ENCODE measurements around the gene RALGPS1. TPM values are rescaled to one million over a fixed set of nuclear protein-coding genes. Genes with fewer than 3 reads are reported as not detected.
"Not testable (repeated sequence)": the region's sequence is repeated elsewhere in the genome, so short reads cannot be mapped to it uniquely, and the experiment has no call there.

The RALGPS1 gene
- total RNA-seq, 1 experiment from 2014 or later, result 2.2 TPM

DNA sequence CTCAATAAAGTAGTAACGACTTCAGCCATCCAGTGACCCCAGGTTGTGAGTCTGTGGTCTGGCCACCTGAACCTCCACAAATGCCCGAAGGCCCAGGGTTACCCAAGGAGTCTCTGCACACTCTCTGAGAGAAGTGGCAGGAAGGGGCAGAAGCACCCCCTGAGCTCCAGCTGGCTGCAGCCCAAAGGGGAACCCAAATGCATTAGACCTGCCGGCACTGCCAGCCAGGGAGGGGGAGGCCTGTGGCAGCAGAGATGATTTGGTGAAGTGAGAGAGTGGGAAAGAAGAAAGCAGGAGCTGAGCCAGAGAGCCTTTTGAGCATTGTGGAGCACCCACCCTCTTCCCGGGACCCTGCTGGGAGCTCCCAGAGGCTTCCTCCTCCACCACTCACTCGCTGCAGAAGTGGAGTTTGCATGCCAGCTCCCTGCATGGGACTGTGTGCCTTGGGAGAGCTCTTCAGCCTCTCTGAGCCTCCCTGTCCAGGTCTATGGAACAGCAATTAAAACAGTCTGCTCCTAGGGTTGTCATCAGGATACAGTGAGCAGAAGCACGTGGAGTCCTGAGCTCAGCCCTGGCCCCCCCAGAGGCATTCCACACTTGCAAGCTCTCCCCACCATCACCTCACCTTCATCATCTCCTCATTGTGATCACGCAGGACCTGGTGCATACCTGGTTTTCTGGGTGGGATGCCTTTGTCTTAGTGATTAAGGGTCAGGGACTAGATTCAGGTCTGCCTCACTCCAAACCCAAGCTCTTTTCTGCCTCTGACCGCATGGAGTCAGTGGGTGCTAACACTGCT is 221.7 kb downstream of the RALGPS1 start:
- no peak for DNase-seq (ENCODE audit: low spot score)

DNA sequence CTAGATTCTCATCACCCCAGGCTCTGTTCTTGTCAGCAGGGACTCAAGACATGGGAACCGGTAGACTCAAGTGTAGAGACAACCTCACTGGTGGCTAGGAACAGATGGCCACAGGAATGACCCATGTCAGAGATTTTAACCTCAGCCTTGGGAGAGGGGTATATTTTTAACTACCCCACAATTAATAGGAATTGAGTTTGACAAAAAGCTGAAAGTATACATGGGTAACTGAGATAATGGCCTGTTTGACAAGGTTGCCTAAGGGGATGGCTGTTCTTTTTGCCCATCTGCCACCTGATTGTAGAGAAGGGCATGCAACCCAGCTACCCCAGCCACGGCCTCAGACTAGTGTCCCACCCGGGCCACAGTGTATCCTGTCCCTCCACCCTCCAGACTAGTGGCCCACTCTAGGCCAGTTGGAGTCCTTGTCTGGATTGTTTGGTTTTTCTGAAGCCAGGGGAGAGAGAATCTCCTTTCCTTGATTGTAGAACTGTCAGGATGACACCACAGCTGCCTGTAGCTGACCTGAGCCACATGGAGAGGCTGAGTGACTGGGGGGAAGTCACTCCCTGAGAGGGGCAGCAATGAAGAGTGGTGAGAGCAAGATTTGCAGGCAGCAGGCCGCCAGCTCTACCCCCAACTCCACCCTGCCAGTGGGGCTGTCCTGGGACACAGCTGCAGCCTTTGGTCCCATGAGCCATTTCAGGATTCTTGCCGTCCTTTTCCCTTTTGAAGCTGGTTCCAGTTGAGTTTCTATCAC is 222.5 kb downstream of the RALGPS1 start:
- DNase-seq (ENCODE audit: low spot score), result no peak

DNA sequence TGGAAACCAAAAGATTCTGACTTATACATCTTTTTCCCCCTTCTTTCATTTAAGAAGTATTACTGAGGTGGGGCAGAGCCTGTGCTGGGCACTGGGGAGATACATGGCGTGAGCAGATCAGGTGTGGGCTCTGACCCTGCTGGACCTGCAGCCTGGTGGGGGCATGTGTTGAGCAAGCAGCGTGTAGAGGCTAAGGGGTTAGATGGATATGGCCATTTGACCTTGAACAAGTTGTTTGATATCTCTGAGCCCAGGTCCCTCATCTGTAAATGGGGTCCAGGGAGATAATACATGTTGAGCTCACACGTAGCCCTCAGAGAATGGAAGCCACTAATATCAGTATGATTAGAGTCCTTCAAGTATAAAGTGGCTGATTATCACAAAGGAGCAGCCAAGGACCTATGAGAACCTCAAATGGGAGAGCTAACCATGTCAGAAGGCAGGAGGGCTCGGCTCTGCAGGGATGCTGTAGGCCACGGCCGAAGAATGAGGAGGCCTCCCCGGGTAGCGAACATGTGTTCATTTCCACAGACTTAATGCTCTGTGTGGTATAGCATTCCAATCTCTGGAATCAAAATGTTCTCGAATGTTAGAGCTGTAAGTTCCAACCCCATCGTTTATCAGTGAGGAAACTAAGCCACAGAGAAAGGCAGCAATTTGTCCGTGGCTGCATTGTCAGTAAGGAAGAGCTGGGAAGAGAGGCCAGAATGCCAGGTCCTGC is 223.2 kb downstream of the RALGPS1 start:
- DNase-seq (ENCODE audit: low spot score), result no peak

DNA sequence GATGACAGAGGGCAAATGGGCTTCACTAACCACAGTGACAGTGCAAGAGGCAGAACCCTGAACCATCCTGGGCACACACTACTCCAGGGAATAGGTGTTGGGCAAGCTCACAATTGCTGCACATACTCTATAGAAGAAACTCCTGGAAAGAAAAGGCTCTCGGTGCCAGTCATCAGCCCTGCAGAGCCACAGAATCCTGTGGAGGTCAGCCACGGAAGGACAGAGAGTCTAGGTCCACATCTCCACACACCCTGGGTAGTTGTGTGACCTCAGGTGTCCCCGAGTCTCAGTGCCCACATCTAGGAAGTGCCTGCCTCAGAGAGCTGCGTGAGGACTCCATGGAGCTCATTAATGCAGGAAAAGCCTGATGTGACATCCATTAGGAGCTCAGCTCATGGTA is 223.9 kb downstream of the RALGPS1 start:
- no peak for DNase-seq (ENCODE audit: low spot score)

DNA sequence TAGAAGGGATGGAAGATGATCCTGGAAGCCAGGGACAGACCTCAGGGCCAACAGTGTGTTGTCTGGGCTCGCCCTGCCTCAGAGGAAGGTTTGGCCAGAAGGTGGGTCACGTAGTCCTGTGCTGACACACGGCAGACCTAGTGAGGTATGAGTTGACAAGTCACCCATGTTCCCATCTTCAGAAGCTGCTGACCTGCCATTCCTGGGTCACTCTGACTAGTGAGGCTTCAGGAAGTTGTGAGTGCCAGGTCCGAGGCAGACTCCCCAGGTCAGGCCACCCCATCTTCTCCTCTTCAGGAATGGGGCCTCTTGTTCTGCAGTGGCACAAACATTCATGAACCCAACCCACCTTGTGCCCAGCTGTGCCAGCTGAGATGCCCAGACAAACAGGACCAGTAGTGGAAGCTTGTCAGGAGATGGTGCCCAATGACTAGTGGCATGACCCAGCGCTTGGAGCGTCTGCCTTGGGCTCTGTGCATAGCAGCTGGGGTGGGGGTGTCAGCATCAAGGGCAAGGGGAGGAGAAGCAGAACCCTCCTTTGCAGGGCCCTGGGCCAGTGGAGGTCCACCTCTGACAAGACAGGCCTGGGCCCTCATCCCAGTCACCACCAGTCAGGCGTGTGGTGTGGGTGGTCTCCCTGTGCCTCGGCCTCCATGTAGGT is 224.6 kb downstream of the RALGPS1 start:
- DNase-seq (ENCODE audit: low spot score), result no peak

DNA sequence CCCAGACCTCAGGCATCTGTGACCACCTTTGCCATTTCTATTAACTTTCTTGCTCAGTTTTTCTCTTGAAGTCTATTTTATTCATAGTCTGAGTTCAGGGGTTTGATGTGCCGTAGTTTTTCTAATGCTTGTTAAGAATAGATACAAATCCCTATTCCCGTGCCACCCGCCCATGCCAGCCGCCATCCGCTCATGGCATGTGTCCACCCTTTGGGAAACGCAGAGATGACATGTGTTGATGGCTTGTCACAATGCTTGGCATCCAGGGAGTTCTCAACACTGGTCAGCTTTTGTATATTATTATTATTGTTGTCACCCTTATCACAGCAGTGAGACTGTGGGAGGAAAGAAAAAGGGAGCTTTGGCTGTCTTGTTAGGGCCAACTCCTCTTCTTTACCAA is 225.2 kb downstream of the RALGPS1 start:
- DNase-seq (ENCODE audit: low spot score), result no peak

DNA sequence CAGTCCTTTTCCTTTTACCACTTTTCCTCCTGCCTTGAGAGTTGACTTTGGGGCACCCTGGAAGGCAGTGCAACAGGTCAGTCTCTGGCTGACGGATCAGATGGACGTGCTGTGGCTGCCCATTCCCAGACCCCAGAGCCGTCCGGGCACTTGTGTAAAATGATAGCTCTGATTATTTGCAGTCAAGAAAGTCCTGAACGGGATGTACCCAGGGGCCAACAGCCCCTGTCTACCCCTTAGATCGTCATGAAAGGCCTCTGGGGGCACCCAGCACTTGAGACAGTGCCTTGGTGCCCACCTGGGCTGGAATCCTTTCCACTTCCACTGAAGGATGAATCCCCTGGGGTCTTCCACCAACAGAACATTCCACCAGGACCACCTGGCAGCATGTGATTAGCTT is 225.6 kb downstream of the RALGPS1 start:
- DNase-seq (ENCODE audit: low spot score), result no peak

DNA sequence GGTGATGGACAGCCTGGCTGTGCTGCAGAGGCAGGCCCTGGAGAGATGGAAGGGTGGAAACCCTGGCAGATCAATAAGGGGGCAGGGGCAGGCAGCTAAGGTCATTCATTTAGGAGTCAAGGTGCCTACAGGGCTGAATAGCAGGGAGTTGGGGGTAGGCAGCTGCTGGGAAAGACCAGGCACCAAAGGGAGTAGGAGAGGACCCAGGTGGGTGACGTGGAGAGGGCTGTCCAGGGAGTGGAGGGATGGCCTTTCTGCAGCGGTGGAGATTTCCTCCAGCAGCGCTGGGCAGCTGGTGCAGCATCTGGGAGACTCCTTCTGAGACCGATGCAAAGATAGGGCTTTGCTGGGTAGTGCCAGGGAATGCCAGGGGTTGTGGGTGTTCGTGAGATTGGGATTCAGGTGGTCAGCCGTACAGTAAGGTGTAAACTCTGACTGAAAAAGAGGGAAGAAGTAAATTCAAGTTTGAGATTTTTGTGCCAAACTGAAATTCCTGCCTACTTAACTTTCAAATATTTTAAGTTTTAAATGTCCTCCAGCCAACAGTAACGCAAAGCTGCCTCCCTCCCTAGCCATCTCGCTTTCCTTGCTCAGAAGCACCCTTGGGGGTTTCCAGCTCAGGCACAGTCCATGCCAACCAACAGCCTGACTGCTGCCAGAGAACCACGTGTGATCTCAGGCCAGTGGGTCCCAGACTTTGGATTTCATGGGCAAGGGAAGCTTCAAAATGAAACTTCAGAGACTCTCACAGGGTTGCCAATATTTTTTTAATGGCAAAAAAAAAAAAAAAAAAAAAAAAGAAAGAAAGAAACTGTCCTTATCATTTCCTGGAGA is 226.5 kb downstream of the RALGPS1 start:
- DNase-seq (ENCODE audit: low spot score), result no peak

DNA sequence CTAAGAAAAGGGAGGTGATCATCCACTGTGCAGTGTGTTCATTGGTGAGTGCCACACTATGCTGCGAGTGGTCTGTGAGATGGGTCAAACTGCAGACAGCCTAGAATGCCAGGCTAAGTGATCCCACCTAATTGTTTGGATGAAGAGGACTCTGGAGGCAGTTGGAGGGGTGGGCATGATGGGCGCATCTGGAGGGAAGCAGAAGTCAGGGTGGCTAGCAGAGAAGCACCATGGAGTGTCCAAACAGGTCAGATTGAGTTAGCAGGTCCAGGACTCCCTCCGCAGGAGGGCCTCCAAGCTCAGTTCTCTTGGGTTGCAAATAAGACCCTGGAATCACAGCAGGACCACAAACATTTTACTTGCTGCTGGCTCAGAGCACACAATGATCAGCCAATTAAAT is 227.7 kb downstream of the RALGPS1 start:
- no peak for DNase-seq (ENCODE audit: low spot score)

DNA sequence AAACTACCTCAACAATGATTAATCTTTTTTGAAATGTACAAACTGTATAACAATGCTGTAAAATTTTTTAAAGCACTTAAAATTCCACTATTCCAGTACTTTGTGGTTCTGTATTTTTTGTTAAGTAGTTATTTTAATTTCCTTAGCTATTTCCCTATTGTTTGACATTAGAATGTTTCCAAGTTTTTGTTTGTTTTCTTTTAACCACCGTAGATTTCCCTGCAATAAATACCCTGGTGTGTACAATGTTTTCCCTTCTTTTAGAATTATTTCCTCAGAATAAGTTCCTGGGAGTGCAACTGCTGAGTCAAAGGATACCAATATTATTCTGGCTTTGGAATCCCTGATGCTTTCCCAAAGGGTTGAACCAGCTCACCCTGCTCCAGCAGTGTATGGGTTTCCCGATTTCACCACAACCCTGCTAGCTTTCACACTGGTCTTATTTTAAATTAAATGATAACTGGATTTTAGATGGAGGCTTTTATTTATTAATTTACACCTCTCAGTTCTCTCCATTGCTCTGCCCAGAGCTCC is 228.4 kb downstream of the RALGPS1 start:
- no peak for DNase-seq (ENCODE audit: low spot score)

DNA sequence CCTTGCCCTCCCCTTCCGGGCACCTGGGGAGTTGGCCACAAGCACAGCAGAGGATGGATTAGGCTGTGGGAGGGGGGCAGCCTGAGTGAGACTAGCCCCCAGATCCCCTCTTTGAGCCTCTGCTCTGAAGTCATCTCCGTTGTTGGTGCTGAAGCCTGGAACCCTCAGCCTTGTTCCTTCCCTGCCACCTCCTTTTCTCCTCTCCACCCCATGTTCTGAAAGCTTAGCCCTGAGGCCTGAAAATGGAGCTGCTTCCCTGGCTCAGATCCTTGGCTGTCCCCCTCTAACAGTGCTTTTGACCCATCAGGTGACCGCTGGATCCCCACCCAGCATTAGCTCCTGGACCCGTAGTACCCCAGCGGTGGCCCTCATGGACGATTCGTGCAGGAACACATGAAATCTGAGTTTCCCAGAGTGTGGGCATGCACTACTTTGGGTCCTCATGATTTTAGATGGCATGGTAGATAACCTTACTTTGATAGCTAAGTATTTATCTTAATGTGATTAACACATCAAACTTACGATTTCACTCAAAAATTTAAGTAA is 229.4 kb downstream of the RALGPS1 start:
- no peak for DNase-seq (ENCODE audit: low spot score)

DNA sequence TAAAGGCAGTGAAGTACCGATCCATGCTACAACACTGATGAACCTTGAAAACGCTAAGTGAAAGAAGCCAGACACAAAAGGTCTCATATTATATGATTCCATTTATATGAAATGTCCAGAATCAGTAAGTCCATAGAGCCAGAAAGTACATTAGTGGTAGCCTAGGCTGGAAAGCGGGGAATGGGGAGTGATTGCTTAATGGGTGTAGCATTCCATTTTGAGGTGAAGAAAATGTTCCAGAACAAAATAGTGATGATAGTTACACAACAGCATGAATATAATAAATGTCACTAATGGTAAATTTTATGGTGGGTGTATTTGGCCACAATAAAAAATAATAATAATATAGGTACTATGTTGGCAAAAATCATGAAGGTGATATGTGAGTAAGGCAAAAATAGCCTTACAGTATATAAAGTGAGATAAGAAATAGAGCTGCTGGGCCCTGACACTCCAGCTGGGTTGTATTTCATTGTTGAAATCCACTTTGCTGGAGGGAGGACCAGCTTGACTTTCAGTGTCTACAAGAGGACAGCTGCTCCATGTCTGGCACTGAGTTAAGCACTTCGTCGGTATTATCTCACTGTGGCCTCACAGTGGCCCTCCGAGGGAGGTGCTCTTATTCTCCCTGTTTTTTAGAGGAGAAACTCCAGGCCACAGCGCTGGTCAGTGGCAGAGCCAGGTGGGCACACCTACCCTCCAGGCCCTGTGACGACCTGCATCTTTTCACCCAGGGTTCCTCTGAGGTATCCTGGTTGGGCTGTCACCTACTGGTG is 230.3 kb downstream of the RALGPS1 start:
- no peak for DNase-seq (ENCODE audit: low spot score)

DNA sequence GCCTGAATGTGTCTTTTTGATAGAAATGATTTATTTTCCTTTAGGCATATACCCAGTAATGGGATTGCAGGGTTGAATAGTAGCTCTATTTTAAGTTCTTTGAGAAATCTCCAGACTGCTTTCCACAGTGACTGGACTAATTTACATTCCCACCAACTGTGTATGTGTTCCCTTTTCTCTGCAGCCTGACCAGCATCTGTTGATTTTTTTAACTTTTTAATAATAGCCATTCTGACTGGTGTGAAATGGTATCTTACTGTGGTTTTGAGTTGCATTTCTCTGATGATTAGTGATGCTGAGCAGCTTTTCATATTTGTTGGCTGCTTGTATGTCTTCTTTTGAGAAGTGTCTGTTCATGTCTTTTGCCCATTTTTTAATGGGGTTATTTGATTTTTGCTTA is 232.3 kb downstream of the RALGPS1 start:
- not testable (repeated sequence) for DNase-seq (ENCODE audit: low spot score)

DNA sequence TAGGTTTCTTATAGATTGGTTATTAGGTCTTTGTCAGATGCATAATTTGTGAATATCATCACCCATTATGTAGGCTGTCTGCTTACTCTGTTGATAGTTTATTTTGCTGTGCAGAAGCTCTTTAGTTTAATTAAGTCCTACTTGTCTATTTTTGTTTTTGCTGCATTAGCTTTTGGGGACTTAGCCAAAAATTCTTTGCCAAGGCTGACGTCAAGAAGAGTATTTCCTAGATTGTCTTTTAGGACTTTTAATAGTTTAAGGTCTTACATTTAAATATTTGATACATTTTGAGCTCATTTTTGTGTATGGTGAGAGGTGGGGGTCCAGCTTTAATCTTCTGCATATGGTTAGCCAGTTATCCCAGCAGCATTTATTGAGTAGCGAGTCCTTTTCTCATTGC is 232.7 kb downstream of the RALGPS1 start:
- no peak for DNase-seq (ENCODE audit: low spot score)

DNA sequence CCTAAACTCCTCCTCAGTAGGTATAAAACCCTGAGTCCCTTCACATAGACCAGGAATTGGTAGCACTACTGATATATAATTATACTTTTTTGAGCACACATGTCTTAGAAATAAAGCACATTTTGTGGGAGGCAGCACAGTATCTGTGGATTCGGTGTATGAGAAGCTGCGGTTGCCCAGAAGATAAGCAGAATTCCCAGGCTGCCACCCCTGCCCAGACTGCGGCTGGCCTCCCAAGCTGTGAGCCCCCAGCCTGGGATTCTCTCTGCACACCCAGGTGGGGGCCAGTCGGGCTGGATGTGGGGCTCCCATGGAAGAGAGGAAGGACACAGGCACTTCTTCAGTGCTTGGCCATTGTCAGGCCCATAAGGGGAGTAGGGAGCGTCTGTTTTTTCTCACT is 233.4 kb downstream of the RALGPS1 start:
- DNase-seq (ENCODE audit: low spot score), result no peak

DNA sequence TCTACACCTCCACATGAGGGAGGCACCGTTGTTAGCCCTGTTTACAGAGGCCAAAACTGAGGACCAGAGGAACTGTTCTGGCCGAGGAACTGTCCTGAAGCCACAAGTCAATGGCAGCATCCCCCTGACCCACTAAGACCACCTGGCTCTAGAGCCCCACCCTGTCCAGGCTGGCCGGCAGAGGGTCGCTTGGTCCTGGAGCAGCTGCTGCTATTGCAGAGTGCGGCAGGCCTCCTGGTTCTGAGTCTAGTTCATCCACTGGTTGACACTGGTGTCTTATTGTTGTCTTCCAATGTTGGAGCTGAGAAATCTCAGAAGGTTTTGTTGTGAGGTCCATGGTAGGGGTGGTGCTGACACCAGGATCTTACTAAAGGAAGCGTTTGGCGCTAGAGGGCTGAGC is 234.4 kb downstream of the RALGPS1 start:
- DNase-seq (ENCODE audit: low spot score), result no peak

DNA sequence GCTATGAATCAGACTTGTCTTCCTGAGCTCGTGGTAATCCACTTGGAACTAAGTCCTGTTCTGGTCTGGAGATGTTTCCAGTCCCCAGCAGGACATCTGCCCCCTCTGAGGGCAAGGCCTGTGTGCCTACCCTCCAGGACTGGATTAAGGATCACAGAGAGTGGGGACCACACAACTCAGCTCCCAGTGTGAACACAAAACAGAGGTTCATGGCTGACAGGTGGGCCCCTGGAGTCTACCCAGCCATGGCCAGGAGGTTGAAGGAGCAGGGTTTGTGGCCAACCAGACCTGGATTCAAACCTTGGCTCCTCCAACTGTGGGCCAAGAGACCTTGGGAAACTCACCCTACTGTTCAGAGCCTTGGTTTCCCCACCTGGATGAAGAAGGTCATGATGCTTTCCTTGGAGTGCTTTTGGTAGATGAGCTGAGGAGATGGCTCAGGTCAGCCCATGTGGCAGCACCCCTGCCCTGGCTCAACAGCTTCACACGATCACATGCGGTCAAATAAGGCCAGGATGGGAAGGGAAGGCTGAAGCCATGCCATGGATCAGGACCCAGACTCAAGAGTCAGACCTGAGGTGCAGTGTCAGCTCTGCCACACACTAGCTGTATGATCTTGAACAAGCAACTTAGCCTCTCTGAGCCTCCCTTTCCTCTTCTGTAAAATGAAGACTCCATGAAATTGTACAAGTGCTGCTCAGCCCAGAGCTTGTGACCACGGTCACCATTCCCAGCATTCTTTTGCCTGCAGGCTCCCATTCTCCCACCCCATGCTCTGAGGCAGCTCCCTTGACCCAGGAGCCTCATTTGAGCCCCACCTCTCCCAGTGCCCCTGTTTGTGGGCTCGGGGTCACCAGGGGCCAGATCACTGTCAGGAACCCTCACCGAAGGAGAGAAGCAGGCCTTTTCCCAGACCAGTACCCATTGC is 235.1 kb downstream of the RALGPS1 start:
- no peak for DNase-seq (ENCODE audit: low spot score)

DNA sequence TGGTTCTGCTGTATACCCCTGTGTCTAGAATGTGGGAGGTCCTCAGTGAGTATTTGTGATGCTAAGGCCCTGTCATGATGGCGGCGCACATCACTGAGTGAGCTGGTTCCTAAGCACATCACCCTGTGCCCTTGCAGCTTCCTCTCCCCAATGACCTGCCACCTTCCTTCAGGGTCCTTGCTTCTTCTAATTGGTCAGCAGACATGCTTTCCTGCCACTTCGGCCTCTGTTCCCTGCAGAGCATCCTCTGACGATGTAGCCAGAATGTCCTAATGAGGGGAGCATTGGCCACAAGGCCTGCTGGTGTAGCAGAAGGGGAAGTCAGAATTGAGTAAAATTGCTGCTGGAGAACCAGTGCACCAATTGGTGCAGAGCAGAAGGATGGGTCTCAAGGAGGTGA is 238.9 kb downstream of the RALGPS1 start:
- no peak for DNase-seq (ENCODE audit: low spot score)

DNA sequence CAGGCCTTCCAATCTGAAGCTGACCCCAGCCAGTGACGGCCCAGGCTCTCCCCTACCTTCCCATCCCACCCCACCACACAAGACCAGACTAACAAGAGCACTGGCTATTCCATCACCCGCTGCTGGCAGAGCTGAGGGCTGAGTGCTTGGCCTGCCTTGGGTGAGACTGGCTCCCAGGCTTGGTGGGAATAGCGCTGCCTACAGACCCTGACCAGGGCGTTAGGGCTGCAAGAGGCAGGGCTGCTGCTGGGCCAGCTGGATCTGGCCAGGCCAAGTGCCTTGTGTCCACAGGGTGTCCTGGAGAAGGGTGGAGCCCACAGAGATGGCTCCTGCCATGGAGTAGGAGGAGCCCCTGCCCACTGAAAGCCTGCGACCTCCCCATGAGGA is 239.4 kb downstream of the RALGPS1 start:
- DNase-seq (ENCODE audit: low spot score), result no peak
